A549 (cell line): ENCODE measurements around the gene ELOVL5. TPM values are rescaled to one million over a fixed set of nuclear protein-coding genes. Genes with fewer than 3 reads are reported as not detected.
"Not testable (repeated sequence)": the region's sequence is repeated elsewhere in the genome, so short reads cannot be mapped to it uniquely, and the experiment has no call there.

Experiments used
- ATAC-seq, 2 experiments: fragments of 200-7000 bp in 1 of 2; fragments of >200 bp in 1 of 2; cut with Nextera tagmentation in 1 of 2; cut with Tn5 transposase in 1 of 2; 3 replicates each; pipeline versions ENCODE4 v1.8.0 to v1.9.1; 2018 to 2020; ENCODE audit warnings: mild to moderate bottlenecking in 1 of 2, moderate library complexity in 1 of 2
- CTCF ChIA-PET: fragments of 300-600 bp; sonication (Branson Sonifier 250); formaldehyde crosslinking; extraction: SDS; loops from one replicate; lab custom pipeline; 2021; ENCODE audit warnings: antibody characterized with exemption, inconsistent platforms; lab: Yijun Ruan, JAX
- POLR2A ChIA-PET: fragments of 350-600 bp; formaldehyde crosslinking; extraction: SDS; loops from one replicate; lab custom pipeline; 2021; ENCODE audit warnings: antibody characterized with exemption, inconsistent platforms; lab: Yijun Ruan, JAX
- DNase-seq, 2 experiments: peaks; one replicate each; pipeline versions ENCODE4 v3.0.0 to v3.0.0-alpha.2; 2011 to 2016; ENCODE audit warnings: low read depth in 1 of 2, low spot score in 1 of 2
- FAIRE-seq: peaks from 2 replicates; lab custom pipeline; 2011; peaks lifted over from hg19 to GRCh38; lab: Jason Lieb, UNC
- H3K27ac ChIP-seq, 2 experiments: fragments of >200 bp; sonication (Bioruptor Twin); formaldehyde crosslinking; 3 replicates each; pipeline ENCODE4 v1.5.1; 2016 to 2017
- H3K4me1 ChIP-seq: fragments of >200 bp; sonication (Bioruptor Twin); formaldehyde crosslinking; 3 replicates; pipeline ENCODE4 v1.6.1; 2016
- H3K4me2 ChIP-seq: fragments of >200 bp; sonication (Bioruptor Twin); formaldehyde crosslinking; 3 replicates; pipeline ENCODE4 v1.6.1; 2016
- H3K4me3 ChIP-seq: fragments of >200 bp; sonication (Bioruptor Twin); formaldehyde crosslinking; 3 replicates; pipeline ENCODE4 v1.5.1; 2016
- H3K9me3 ChIP-seq: fragments of >200 bp; sonication (Bioruptor Twin); formaldehyde crosslinking; 3 replicates; pipeline ENCODE4 v1.6.1; 2016
- CEBPB ChIP-seq, 2 experiments: fragments of >200 bp in 1 of 2; sonication (Bioruptor Twin) in 1 of 2; formaldehyde crosslinking in 1 of 2; IDR thresholded peaks; 2 replicates each; pipeline ENCODE4 v1.6.1; 2012 to 2016
- FOSL2 ChIP-seq, 2 experiments: fragments of 450-650 bp in 1 of 2; fragments of >200 bp in 1 of 2; sonication (Bioruptor Twin) in 1 of 2; formaldehyde crosslinking; IDR thresholded peaks; 2 replicates each; pipeline versions ENCODE4 v1.5.0 to v1.6.1; 2016 to 2020; ENCODE audit warnings: mild to moderate bottlenecking in 1 of 2, moderate library complexity in 1 of 2
- FOXS1 ChIP-seq: fragments of 250-450 bp; sonication (Bioruptor Pico); IDR thresholded peaks from 2 replicates; pipeline ENCODE4 v1.5.0; 2020; ENCODE audit warnings: mild to moderate bottlenecking, moderate library complexity
- GATA3 ChIP-seq: IDR thresholded peaks from 2 replicates; pipeline ENCODE4 v1.6.1; 2012; ENCODE audit warnings: borderline replicate concordance
- HOXA7 ChIP-seq: fragments of 250-450 bp; sonication (Bioruptor Pico); IDR thresholded peaks from 2 replicates; pipeline ENCODE4 v1.5.0; 2020; ENCODE audit warnings: mild to moderate bottlenecking, moderate library complexity
- MAFK ChIP-seq: fragments of 450-650 bp; IDR thresholded peaks from 2 replicates; pipeline ENCODE4 v1.6.1; 2014; ENCODE audit not compliant: partially characterized antibody
- NFE2L2 ChIP-seq: fragments of 150-350 bp; conservative IDR thresholded peaks from 2 replicates; pipeline ENCODE4 v1.6.1; 2014; ENCODE audit warnings: low read length
- RAD21 ChIP-seq, 2 experiments: fragments of >200 bp in 1 of 2; sonication (Bioruptor Twin) in 1 of 2; formaldehyde crosslinking in 1 of 2; IDR thresholded peaks in 1 of 2; conservative IDR thresholded peaks in 1 of 2; 2 replicates in 1 of 2; 3 replicates in 1 of 2; pipeline ENCODE4 v1.6.1; 2012 to 2018; ENCODE audit warnings: inconsistent platforms in 1 of 2
- RARB ChIP-seq: fragments of 250-450 bp; sonication (Bioruptor Pico); IDR thresholded peaks from 2 replicates; pipeline ENCODE4 v1.8.0; 2021; ENCODE audit warnings: mild to moderate bottlenecking, moderate library complexity
- WGBS: methylation state at CpG from one replicate; pipeline ENCODE4 v1.1.6; 2017; ENCODE audit errors: missing lambda C conversion rate; 5-methylcytosine and 5-hydroxymethylcytosine counted together
- polyA plus RNA-seq, 4 experiments: library from polyadenylated mRNA; depleted of rRNA in 3 of 4; stranded (reverse); fragments of >200 nt; fragmentation: RNase III in 1 of 4; extraction: RNeasy Plus Mini Kit Qiagen cat#74134 plus additional on column Dnase treatment in 1 of 4; gene quantifications; 2 replicates in 3 of 4; 3 replicates in 1 of 4; pipeline ENCODE4 v1.2.3, GENCODE V29; 2011 to 2017
- TF ChIP-seq, protein P1 (sequence below): fragments of >200 bp; sonication (Bioruptor Twin); formaldehyde crosslinking; IDR thresholded peaks from 3 replicates; pipeline ENCODE4 v1.5.1; 2016

ELOVL5 gene
- polyA plus RNA-seq, 2 of the 4 experiments (the other 2 are of a cell fraction), result 90.9 to 95.4 TPM

DNA sequence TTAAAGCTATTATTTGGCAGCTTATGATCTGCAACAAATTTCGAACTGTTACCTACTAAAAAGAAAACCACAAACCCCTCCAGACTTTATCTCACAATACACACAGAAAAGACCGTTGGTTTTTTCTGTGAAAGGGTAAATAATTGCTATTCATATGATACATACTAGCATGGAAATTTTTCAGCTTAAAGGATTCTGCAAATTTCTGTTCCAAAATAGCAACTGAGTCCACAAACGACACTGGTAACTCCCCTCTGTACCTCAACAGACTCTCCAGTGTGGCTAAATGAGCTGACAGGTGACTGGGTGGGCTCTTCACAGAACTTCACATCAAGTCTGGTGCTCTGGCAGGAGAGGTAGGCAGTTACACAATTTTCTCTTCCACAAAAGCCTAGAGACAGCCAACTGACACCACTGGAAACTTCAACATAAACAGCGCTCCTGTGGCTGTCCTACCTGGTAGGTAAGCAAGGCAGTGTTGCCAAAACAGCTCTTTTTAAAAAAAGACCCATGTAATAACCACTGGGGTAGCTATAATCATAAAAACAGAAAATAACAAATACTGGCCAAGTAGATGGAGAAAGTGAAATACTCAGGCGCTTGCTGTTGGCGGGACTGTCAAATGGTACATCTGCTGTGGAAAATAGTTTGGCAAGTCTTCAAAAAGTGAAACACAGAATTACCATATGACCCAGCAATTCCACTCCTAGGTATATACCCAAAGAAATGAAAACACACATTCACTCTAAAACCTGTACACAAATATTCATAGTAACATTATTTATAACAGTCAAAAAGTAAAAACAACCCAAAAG, 37.8 kb downstream of the ELOVL5 start (continued):
- TF ChIP-seq RAD21 (conservative IDR thresholded peaks at IDR 0.05 in 1 of 2, IDR thresholded peaks at IDR 0.05 in 1 of 2), result no peak
- TF ChIP-seq, all 56 proteins: peak for 0

DNA sequence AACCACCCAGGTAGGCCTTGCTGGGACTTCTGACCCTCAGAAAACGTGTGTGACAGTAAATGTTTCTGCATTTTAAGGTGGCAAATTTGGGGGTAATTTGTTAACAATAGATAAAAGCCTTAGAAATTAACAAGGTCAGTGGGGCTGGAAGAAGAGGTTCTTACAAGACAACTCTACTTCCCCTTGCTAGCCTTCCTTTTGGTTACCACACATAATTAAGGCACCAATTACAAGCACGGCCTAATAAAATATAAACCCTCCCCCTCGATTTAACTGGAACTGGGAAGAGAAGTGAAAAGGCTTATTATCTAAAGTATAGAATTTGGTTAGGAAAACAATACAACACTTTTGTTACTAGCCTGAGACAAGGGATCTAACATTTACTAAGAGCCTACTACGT, 38.8 kb downstream of the ELOVL5 start:
- Histone ChIP-seq H3K9me3 (no peaks in the 10 kb centered on the region), H3K4me1 (peaks cover 75% of the 10 kb centered on the region), H3K27ac (peak overlapping the region; percentile 73 to 74; a peak in 5 of 6 replicates), H3K4me3 (no peak overlapping the region), H3K4me2 (peak overlapping the region; percentile 69)
- TF ChIP-seq, protein P1, sequence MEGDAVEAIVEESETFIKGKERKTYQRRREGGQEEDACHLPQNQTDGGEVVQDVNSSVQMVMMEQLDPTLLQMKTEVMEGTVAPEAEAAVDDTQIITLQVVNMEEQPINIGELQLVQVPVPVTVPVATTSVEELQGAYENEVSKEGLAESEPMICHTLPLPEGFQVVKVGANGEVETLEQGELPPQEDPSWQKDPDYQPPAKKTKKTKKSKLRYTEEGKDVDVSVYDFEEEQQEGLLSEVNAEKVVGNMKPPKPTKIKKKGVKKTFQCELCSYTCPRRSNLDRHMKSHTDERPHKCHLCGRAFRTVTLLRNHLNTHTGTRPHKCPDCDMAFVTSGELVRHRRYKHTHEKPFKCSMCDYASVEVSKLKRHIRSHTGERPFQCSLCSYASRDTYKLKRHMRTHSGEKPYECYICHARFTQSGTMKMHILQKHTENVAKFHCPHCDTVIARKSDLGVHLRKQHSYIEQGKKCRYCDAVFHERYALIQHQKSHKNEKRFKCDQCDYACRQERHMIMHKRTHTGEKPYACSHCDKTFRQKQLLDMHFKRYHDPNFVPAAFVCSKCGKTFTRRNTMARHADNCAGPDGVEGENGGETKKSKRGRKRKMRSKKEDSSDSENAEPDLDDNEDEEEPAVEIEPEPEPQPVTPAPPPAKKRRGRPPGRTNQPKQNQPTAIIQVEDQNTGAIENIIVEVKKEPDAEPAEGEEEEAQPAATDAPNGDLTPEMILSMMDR, result no peak
- no peak for FAIRE-seq
- POLR2A ChIA-PET, result no interaction called here
- no peak for DNase-seq
- CTCF ChIA-PET, result interaction anchor here (0.8 to 1.5 kb wide), 4 partner anchors 9 to 175 kb away, joined by 3 to 7 read pairs (median 4); no protein-coding TSS in a partner anchor
- 71% methylated on average over 4 of the region's 4 CpGs for WGBS
- no peak for ATAC-seq

DNA sequence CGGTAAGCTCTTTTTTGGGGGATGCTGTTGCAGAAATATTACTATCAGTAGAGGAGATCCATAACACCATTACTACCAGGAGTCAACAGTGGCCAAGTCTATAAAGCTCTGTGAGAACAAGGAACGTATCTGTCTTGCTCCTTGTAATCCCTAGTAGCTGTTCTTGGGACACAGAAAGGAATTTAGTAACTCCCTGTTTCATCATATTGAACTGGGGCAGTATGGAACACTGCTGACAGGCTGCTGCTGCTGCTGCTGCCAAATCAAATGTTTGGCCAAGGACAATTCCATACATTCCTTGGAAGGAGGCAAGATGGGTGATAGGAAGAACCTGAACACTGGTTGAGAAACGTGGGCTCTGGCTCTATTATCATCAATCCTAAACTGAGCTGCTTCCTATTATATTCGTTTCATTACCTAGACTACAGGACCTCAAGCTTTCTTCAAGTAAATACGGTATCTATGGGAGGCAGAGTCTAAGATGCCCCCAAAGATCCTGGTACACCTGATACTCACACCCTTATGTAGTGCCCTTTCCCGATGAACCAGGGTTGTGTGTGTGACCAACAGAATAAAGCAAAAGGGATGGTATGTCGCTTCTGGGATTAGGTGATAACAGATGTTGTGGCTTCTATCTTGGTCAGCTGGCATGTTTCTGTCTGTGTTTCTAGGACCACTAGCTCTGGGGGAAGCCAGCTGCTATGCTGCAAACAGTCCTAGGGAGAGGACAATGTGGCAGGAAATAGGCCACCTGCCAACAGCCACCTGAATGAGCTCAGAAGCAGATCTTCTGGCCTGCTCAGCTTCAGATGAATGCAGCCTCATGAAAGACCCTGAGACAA, 39.5 kb downstream of the ELOVL5 start:
- peak in 1 of 2 experiments; percentile 41 for DNase-seq
- peak overlapping the region; percentile 73 to 74; a peak in 5 of 6 replicates for H3K27ac ChIP-seq
- CTCF ChIA-PET, result interaction anchor here (0.7 to 1.5 kb wide), 6 partner anchors 8 to 175 kb away, joined by 3 to 7 read pairs (median 4); no protein-coding TSS in a partner anchor
- TF ChIP-seq CEBPB (IDR thresholded peaks at IDR 0.05) (peak in 1 of 2 experiments; percentile 46; a peak in 1 of 4 replicates), HOXA7 (no peak), GATA3 (no peak)
- H3K9me3 ChIP-seq, result no peaks in the 10 kb centered on the region
- ATAC-seq, result peak; percentile 70 to 86
- POLR2A ChIA-PET, result interaction anchor here (0.5 kb wide), 1 partner anchor 1576 kb away, joined by 3 read pairs; no protein-coding TSS in a partner anchor
- H3K4me3 ChIP-seq, result no peak overlapping the region
- H3K4me1 ChIP-seq, result peaks cover 69% of the 10 kb centered on the region
- WGBS, result 46% methylated on average over 7 of the region's 7 CpGs
- no peak for FAIRE-seq
- H3K4me2 ChIP-seq, result peak overlapping the region; percentile 69

DNA sequence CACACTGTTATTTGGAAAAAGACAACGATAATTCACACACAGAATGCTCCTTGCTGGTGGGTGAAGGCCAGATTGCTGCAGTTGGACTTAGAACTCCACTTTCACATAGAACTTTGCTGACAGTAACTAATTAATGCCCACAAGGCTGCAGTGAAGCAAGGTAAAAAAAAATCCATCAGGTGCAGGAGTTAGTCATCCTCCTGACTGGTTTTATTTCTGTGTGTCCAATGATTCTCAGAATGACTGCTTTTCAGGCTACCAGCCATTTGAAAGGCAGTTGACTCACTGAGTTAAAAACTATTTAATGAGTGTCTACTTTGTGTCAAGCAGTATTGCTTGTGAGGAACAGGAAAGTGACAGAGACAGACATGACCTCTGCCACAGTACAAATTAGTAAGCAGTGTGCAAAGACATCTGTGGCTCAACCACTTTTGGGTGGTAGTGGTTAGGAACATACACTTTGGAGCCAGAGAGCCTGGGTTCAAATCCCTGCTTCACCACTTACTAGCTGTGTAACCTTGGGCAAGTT, 41.9 kb downstream of the ELOVL5 start:
- FAIRE-seq (no peak), ATAC-seq (peak in 1 of 2 experiments; percentile 26; a peak in 1 of 6 replicates)
- 30% methylated on average over 1 of the region's 1 CpG for WGBS

DNA sequence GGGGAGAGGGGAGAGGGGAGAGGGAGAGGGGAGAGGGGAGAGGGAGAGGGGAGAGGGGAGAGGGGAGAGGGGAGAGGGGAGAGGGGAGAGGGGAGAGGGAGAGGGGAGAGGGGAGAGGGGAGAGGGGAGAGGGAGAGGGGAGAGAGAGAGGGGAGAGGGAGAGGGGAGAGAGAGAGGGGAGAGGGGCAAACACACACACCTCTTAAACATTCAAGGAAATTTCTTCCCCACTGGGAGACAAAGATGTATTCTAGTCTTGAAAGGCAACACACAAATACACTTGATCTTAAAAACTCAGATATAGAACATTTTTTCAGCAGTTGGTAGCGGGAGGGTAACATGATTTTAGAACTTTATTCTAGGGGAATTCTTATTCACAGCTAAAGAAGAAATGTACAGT, 42.5 kb downstream of the ELOVL5 start:
- Histone ChIP-seq H3K27ac (peak overlapping the region; percentile 23 to 68; a peak in 3 of 6 replicates), H3K4me2 (peak overlapping the region; percentile 28; the same call in 2 of the 3 replicates), H3K4me1 (peaks cover 81% of the 10 kb centered on the region)
- DNase-seq, H3K9me3 ChIP-seq, FAIRE-seq, ATAC-seq, POLR2A ChIA-PET, H3K4me3 ChIP-seq, CTCF ChIA-PET: not testable (repeated sequence)
- WGBS, result 84% methylated on average over 1 of the region's 1 CpG

More for the DNA sequence above, 41.9 kb downstream of the ELOVL5 start:
- no peak overlapping the region for H3K4me3 ChIP-seq
- peak in 1 of 2 experiments; percentile 14 for DNase-seq
- no peaks in the 10 kb centered on the region for H3K9me3 ChIP-seq
- CTCF ChIA-PET, result no interaction called here
- TF ChIP-seq MAFK (peak; percentile 15), FOXS1 (CRISPR knock-in tag) (no peak), NFE2L2 (no peak), FOSL2 (IDR thresholded peaks at IDR 0.05) (no peak), FOSL2 (CRISPR knock-in tag; IDR thresholded peaks at IDR 0.05) (peak; percentile 49), RARB (CRISPR knock-in tag) (no peak)
- POLR2A ChIA-PET, result no interaction called here
- H3K27ac ChIP-seq, result peak overlapping the region; percentile 68 to 73; a peak in 4 of 6 replicates
- H3K4me1 ChIP-seq, result peaks cover 75% of the 10 kb centered on the region
- H3K4me2 ChIP-seq, result peak overlapping the region; percentile 28; the same call in 2 of the 3 replicates

DNA sequence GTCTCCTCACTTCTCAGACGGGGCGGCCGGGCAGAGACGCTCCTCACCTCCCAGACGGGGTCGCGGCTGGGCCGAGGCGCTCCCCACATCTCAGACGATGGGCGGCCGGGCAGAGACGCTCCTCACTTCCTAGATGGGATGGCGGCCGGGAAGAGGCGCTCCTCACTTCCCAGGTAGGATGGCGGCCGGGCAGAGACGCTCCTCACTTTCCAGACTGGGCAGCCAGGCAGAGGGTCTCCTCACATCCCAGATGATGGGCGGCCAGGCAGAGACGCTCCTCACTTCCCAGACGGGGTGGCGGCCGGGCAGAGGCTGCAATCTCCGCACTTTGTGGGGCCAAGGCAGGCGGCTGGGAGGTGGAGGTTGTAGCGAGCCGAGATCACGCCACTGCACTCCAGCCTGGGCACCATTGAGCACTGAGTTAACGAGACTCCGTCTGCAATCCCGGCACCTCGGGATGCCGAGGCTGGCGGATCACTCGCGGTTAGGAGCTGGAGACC, 43.2 kb downstream of the ELOVL5 start:
- H3K9me3 ChIP-seq, DNase-seq, H3K27ac ChIP-seq, H3K4me3 ChIP-seq, POLR2A ChIA-PET, H3K4me2 ChIP-seq, ATAC-seq, FAIRE-seq, CTCF ChIA-PET: not testable (repeated sequence)
- 98% methylated on average over 7 of the region's 37 CpGs for WGBS
- peaks cover 81% of the 10 kb centered on the region for H3K4me1 ChIP-seq

DNA sequence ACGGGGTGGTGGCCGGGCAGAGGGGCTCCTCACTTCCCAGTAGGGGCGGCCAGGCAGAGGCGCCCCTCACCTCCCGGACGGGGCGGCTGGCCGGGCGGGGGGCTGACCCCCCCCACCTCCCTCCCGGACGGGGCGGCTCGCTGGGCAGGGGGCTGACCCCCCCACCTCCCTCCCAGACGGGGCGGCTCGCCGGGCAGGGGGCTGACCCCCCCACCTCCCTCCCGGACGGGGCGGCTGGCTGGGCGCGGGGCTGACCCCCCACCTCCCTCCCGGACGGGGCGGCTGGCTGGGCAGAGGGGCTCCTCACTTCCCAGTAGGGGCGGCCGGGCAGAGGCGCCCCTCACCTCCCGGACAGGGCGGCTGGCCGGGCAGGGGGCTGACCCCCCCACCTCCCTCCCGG, 43.8 kb downstream of the ELOVL5 start:
- FAIRE-seq, H3K4me2 ChIP-seq, H3K9me3 ChIP-seq, DNase-seq, H3K4me3 ChIP-seq, ATAC-seq, POLR2A ChIA-PET, H3K27ac ChIP-seq, CTCF ChIA-PET: not testable (repeated sequence)
- H3K4me1 ChIP-seq, result peaks cover 80% of the 10 kb centered on the region
- WGBS, result no CpG with 5 or more reads among the region's 32 CpGs
